HCT116 (cell line): Measurements from ENCODE around the gene MARCKSL1. TPM values are rescaled to one million over a fixed set of nuclear protein-coding genes. Genes with fewer than 3 reads are reported as not detected.

Experiments
- ATAC-seq: fragments of 200-7000 bp; cut with Tn5 transposase; 2 replicates; pipeline ENCODE4 v1.9.1; 2020; ENCODE audit warnings: mild to moderate bottlenecking, moderate library complexity
- BruUV-seq: library from RNA; stranded (reverse); fragments of 400-500 nt; replicated peaks from 2 replicates; lab custom pipeline; 2021; lab: Mats Ljungman, UMichigan
- CTCF ChIA-PET: fragments of 300-600 bp; sonication (Branson Sonifier 250); formaldehyde crosslinking; loops from one replicate; lab custom pipeline; 2021; ENCODE audit warnings: antibody characterized with exemption; lab: Charles Lee
- POLR2A ChIA-PET: fragments of 300-600, 350-600 bp; sonication (Branson Sonifier 250); formaldehyde crosslinking; loops from one replicate; lab custom pipeline; 2021; ENCODE audit warnings: antibody characterized with exemption; lab: Charles Lee
- RAD21 ChIA-PET, 2 experiments: fragments of 300-600 bp; sonication (Branson Sonifier 250); formaldehyde crosslinking; loops; one replicate each; lab custom pipeline; 2023; ENCODE audit warnings: low total read pairs in 2 of 2; ENCODE audit not compliant: uncharacterized antibody in 2 of 2, unreplicated experiment in 2 of 2, low non-redundant PET in 1 of 2; lab: Charles Lee
- DNase-seq: peaks from one replicate; pipeline ENCODE4 v3.0.0-alpha.2; 2010; ENCODE audit warnings: low read depth, low spot score
- H2AFZ ChIP-seq: fragments of 200-600 bp; shearing (Covaris generic), sonication (generic); 2 replicates; pipeline ENCODE4 v1.6.1; 2017; ENCODE audit warnings: low read depth, mixed run types, mixed read lengths, antibody characterized with exemption, low read length; ENCODE audit not compliant: poor library complexity, severe bottlenecking
- H3K27ac ChIP-seq: 2 replicates; pipeline ENCODE4 v1.5.1; 2012; ENCODE audit warnings: low read depth, low read length
- H3K27me3 ChIP-seq: fragments of 200-600 bp; sonication (generic); 2 replicates; pipeline ENCODE4 v1.6.1; 2016; ENCODE audit warnings: mixed run types, low read length, mixed read lengths; ENCODE audit not compliant: insufficient read depth
- H3K36me3 ChIP-seq, 2 experiments: fragments of 200-500 bp in 1 of 2; fragments of 200-600 bp in 1 of 2; sonication (Bioruptor generic) in 1 of 2; sonication (generic) in 1 of 2; 2 replicates each; pipeline versions ENCODE4 v1.5.1 to v1.6.1; 2014 to 2016; ENCODE audit warnings: low read length in 2 of 2, inconsistent platforms in 1 of 2, mixed read lengths in 1 of 2, mixed run types in 1 of 2; ENCODE audit not compliant: insufficient read depth in 2 of 2, control insufficient read depth in 1 of 2
- H3K4me1 ChIP-seq, 2 experiments: fragments of 200-600 bp in 1 of 2; sonication (generic) in 1 of 2; 2 replicates each; pipeline versions ENCODE4 v1.5.1 to v1.6.1; 2012 to 2017; ENCODE audit warnings: low read length in 2 of 2, inconsistent platforms in 1 of 2, mild to moderate bottlenecking in 1 of 2, mixed read lengths in 1 of 2, mixed run types in 1 of 2, moderate library complexity in 1 of 2; ENCODE audit not compliant: insufficient read depth in 2 of 2, control insufficient read depth in 1 of 2
- H3K4me2 ChIP-seq: fragments of 200-600 bp; sonication (generic); 2 replicates; pipeline ENCODE4 v1.6.1; 2017; ENCODE audit warnings: mixed run types, low read length, mixed read lengths
- H3K4me3 ChIP-seq, 2 experiments: fragments of 200-600 bp in 1 of 2; sonication (generic) in 1 of 2; replicated peaks in 1 of 2; 2 replicates each; pipeline ENCODE4 v1.5.1; 2011 to 2016; ENCODE audit warnings: low read length in 2 of 2, control low read depth in 1 of 2, low read depth in 1 of 2, mild to moderate bottlenecking in 1 of 2, mixed read lengths in 1 of 2, mixed run types in 1 of 2
- H3K79me2 ChIP-seq: fragments of 200-600 bp; sonication (generic); 2 replicates; pipeline ENCODE4 v1.6.1; 2017; ENCODE audit warnings: mild to moderate bottlenecking, mixed run types, low read length, moderate library complexity, mixed read lengths; ENCODE audit not compliant: insufficient read depth
- H3K9ac ChIP-seq: fragments of 200-600 bp; sonication (generic); 2 replicates; pipeline ENCODE4 v1.6.1; 2016; ENCODE audit warnings: low read length, mixed read lengths
- H3K9me2 ChIP-seq: fragments of 200-600 bp; sonication (generic), shearing (Covaris generic); 2 replicates; pipeline ENCODE4 v1.6.1; 2017; ENCODE audit warnings: mixed run types, mild to moderate bottlenecking, moderate library complexity; ENCODE audit not compliant: insufficient read depth
- H3K9me3 ChIP-seq, 2 experiments: fragments of 200-500 bp in 1 of 2; fragments of 200-600 bp in 1 of 2; sonication (Bioruptor generic) in 1 of 2; sonication (generic) in 1 of 2; 2 replicates each; pipeline ENCODE4 v1.6.1; 2014 to 2017; ENCODE audit warnings: low read length in 2 of 2, mixed read lengths in 2 of 2, inconsistent platforms in 1 of 2, low read depth in 1 of 2, mild to moderate bottlenecking in 1 of 2, mixed run types in 1 of 2, moderate library complexity in 1 of 2; ENCODE audit not compliant: control insufficient read depth in 1 of 2, insufficient read depth in 1 of 2
- H4K20me1 ChIP-seq: fragments of 200-600 bp; sonication (generic), shearing (Covaris generic); 2 replicates; pipeline ENCODE4 v1.6.1; 2017; ENCODE audit warnings: mixed run types, mild to moderate bottlenecking, moderate library complexity; ENCODE audit not compliant: insufficient read depth
- ATF3 ChIP-seq: IDR thresholded peaks from 2 replicates; pipeline ENCODE4 v1.6.1; 2012
- EGR1 ChIP-seq: IDR thresholded peaks from 2 replicates; pipeline ENCODE4 v1.6.1; 2012; ENCODE audit warnings: low read depth
- ELF1 ChIP-seq: IDR thresholded peaks from 2 replicates; pipeline ENCODE4 v1.6.1; 2012; ENCODE audit warnings: low read depth, borderline replicate concordance
- FOSL1 ChIP-seq: IDR thresholded peaks from 2 replicates; pipeline ENCODE4 v1.6.1; 2012; ENCODE audit warnings: low read depth
- JUND ChIP-seq: IDR thresholded peaks from 2 replicates; pipeline ENCODE4 v1.6.1; 2012
- MAX ChIP-seq: IDR thresholded peaks from 2 replicates; pipeline ENCODE4 v1.6.1; 2012
- POLR2A ChIP-seq: IDR thresholded peaks from 2 replicates; pipeline ENCODE4 v1.7.0; 2011; ENCODE audit warnings: borderline replicate concordance; ENCODE audit not compliant: insufficient read depth, insufficient read length; ENCODE audit errors: extremely low read depth
- POLR2AphosphoS5 ChIP-seq: IDR thresholded peaks from 2 replicates; pipeline ENCODE4 v1.6.1; 2011; ENCODE audit warnings: mild to moderate bottlenecking, low read depth, low read length, moderate library complexity
- RAD21 ChIP-seq: IDR thresholded peaks from 2 replicates; pipeline ENCODE4 v1.6.1; 2012; ENCODE audit warnings: low read depth, mild to moderate bottlenecking
- REST ChIP-seq: IDR thresholded peaks from 2 replicates; pipeline ENCODE4 v1.6.1; 2012; ENCODE audit warnings: low read depth
- SIN3A ChIP-seq: IDR thresholded peaks from 2 replicates; pipeline ENCODE4 v1.6.1; 2012; ENCODE audit warnings: low read depth
- SRF ChIP-seq: IDR thresholded peaks from 2 replicates; pipeline ENCODE4 v1.6.1; 2012; ENCODE audit warnings: low read depth
- TCF7L2 ChIP-seq: IDR thresholded peaks from 2 replicates; pipeline ENCODE4 v1.7.0; 2011; ENCODE audit warnings: borderline replicate concordance, inconsistent platforms; ENCODE audit not compliant: insufficient read depth, insufficient read length; ENCODE audit errors: extremely low read depth
- YY1 ChIP-seq: IDR thresholded peaks from 2 replicates; pipeline ENCODE4 v1.6.1; 2011; ENCODE audit warnings: low read length, low read depth, moderate library complexity, mild to moderate bottlenecking; ENCODE audit not compliant: insufficient replicate concordance; ENCODE audit errors: extremely low read depth
- ZBTB33 ChIP-seq: IDR thresholded peaks from 2 replicates; pipeline ENCODE4 v1.6.1; 2011; ENCODE audit warnings: mild to moderate bottlenecking, low read length, moderate library complexity; ENCODE audit not compliant: insufficient replicate concordance; ENCODE audit errors: extremely low read depth
- ZFX ChIP-seq: fragments of 450-650 bp; IDR thresholded peaks from 2 replicates; pipeline ENCODE4 v1.6.1; 2017
- ZNF274 ChIP-seq: fragments of 200-500 bp; sonication (Bioruptor generic); IDR thresholded peaks from 2 replicates; pipeline ENCODE4 v1.6.1; 2014; ENCODE audit warnings: mild to moderate bottlenecking, low read depth, low read length, inconsistent platforms
- intact Hi-C: fragments of 100-400 bp; cut with micrococcal nuclease; formaldehyde crosslinking; loops from 2 replicates; pipeline ENCODE4 v1.10.0; 2022
- total RNA-seq: library from RNA; stranded (reverse); gene quantifications from one replicate; pipeline ENCODE4 v1.2.1, GENCODE V29; 2021; ENCODE audit not compliant: unreplicated experiment
- TF ChIP-seq, protein P1 (sequence below), 3 experiments: fragments of 200-600 bp in 1 of 3; sonication (generic) in 1 of 3; IDR thresholded peaks in 2 of 3; conservative IDR thresholded peaks in 1 of 3; 2 replicates each; pipeline ENCODE4 v1.5.1; 2012 to 2017; ENCODE audit warnings: low read depth in 2 of 3, low read length in 2 of 3, antibody characterized with exemption in 1 of 3, borderline replicate concordance in 1 of 3, control low read depth in 1 of 3, mild to moderate bottlenecking in 1 of 3, mixed read lengths in 1 of 3, mixed run types in 1 of 3, moderate library complexity in 1 of 3; ENCODE audit not compliant: insufficient read depth in 1 of 3

Gene MARCKSL1
- total RNA-seq, 1 experiment from 2014 or later = 127 TPM

GRCh38 chr1:32321712-32322291, 14.2 kb downstream of the MARCKSL1 start:
- POLR2A ChIA-PET = interaction anchor here (0.7 to 0.9 kb wide), 2 partner anchors 12 to 14 kb away, joined by 6 to 9 read pairs; partner anchors contain the start of gene MARCKSL1
- CTCF ChIA-PET = no interaction called here
- Histone ChIP-seq H3K4me3 (no peak overlapping the region), H3K27me3 (no peaks in the 10 kb centered on the region), H3K36me3 (peaks cover 8 to 33% of the 10 kb centered on the region in 2 experiments; a peak in 3 of 4 replicates), H3K4me1 (peaks cover 0 to 7% of the 10 kb centered on the region in 2 experiments; a peak in 2 of 4 replicates), H3K27ac (no peak overlapping the region), H2AFZ (no peak overlapping the region), H3K9me2 (no peaks in the 10 kb centered on the region), H3K9ac (no peak overlapping the region), H3K79me2 (peaks cover 5% of the 10 kb centered on the region), H3K9me3 (no peaks in the 10 kb centered on the region), H4K20me1 (no peaks in the 10 kb centered on the region), H3K4me2 (no peak overlapping the region)
- no peak for TF ChIP-seq EGR1
- no peak for TF ChIP-seq ZNF274
- no peak for TF ChIP-seq REST
- TF ChIP-seq ELF1 = no peak
- no peak for TF ChIP-seq JUND
- no peak for TF ChIP-seq ZFX
- no peak for TF ChIP-seq YY1
- no peak for TF ChIP-seq RAD21
- TF ChIP-seq, protein P1, sequence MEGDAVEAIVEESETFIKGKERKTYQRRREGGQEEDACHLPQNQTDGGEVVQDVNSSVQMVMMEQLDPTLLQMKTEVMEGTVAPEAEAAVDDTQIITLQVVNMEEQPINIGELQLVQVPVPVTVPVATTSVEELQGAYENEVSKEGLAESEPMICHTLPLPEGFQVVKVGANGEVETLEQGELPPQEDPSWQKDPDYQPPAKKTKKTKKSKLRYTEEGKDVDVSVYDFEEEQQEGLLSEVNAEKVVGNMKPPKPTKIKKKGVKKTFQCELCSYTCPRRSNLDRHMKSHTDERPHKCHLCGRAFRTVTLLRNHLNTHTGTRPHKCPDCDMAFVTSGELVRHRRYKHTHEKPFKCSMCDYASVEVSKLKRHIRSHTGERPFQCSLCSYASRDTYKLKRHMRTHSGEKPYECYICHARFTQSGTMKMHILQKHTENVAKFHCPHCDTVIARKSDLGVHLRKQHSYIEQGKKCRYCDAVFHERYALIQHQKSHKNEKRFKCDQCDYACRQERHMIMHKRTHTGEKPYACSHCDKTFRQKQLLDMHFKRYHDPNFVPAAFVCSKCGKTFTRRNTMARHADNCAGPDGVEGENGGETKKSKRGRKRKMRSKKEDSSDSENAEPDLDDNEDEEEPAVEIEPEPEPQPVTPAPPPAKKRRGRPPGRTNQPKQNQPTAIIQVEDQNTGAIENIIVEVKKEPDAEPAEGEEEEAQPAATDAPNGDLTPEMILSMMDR (IDR thresholded peaks at IDR 0.05 in 2 of 3, conservative IDR thresholded peaks at IDR 0.05 in 1 of 3; ENCODE audit: borderline replicate concordance in 1 of 3, insufficient read depth in 1 of 3, low read depth in 2 of 3, low read length in 2 of 3) = no peak
- no peak for TF ChIP-seq TCF7L2
- no peak for TF ChIP-seq FOSL1
- no peak for TF ChIP-seq POLR2AphosphoS5
- no peak for TF ChIP-seq SIN3A
- no peak for TF ChIP-seq SRF
- TF ChIP-seq POLR2A = no peak
- no peak for TF ChIP-seq MAX
- TF ChIP-seq ATF3 = no peak
- no peak for TF ChIP-seq ZBTB33
- intact Hi-C loops = no loop called here
- no TSS peak for BruUV-seq
- RAD21 ChIA-PET = interaction anchor here in 1 of 2 experiments (0.7 kb wide), 1 partner anchor 22 kb away, joined by 5 read pairs; no protein-coding TSS in a partner anchor
- no peak for ATAC-seq
- DNase-seq = no peak
